Measurements from ENCODE around the gene UBE2J2. TPM values are rescaled to one million over a fixed set of nuclear protein-coding genes. Genes with fewer than 3 reads are reported as not detected.

The UBE2J2 gene
- total RNA-seq, 1 experiment from 2014 or later: 62.1 TPM

- Mint-ChIP-seq H3K36me3 (ENCODE audit: insufficient read depth, unreplicated experiment) (no peaks in the 10 kb centered on the region), H3K4me3 (ENCODE audit: unreplicated experiment) (no peak overlapping the region), H3K9me3 (ENCODE audit: unreplicated experiment) (no peaks in the 10 kb centered on the region), H3K27me3 (ENCODE audit: insufficient read depth, unreplicated experiment) (no peaks in the 10 kb centered on the region), H3K27ac (ENCODE audit: low read depth, unreplicated experiment) (no peak overlapping the region), H3K4me1 (ENCODE audit: insufficient read depth, unreplicated experiment) (no peaks in the 10 kb centered on the region)
- ChIA-PET POLR2A (interaction anchor here (0.6 to 1.5 kb wide), 2 partner anchors 10 to 159 kb away, joined by 3 to 4 read pairs; partner anchors contain the start of gene CCNL2), CTCF (interaction anchor here (0.7 kb wide), 1 partner anchor 57 kb away, joined by 3 read pairs; no protein-coding TSS in a partner anchor)
- no peak for TF ChIP-seq CTCF (IDR thresholded peaks at IDR 0.05; ENCODE audit: unreplicated experiment)
- DNase-seq (ENCODE audit: unreplicated experiment): no peak
- intact Hi-C loops (cut with micrococcal nuclease): no loop called here
- no TSS peak for BruUV-seq (replicated peaks)
Measured at GRCh38 chr1:1240348-1240732, 33.3 kb downstream of the UBE2J2 start.

- no peaks in the 10 kb centered on the region for H3K4me1 Mint-ChIP-seq (ENCODE audit: insufficient read depth, unreplicated experiment)
- ChIA-PET POLR2A (interaction anchor here (0.6 to 1.5 kb wide), 5 partner anchors 9 to 159 kb away, joined by 3 to 6 read pairs (median 5); partner anchors contain the start of gene CCNL2), CTCF (interaction anchor here (0.7 to 0.8 kb wide), 3 partner anchors 11 to 117 kb away, joined by 3 read pairs; no protein-coding TSS in a partner anchor)
- no peaks in the 10 kb centered on the region for H3K27me3 Mint-ChIP-seq (ENCODE audit: insufficient read depth, unreplicated experiment)
- H3K4me3 Mint-ChIP-seq (ENCODE audit: unreplicated experiment): no peak overlapping the region
- H3K27ac Mint-ChIP-seq (ENCODE audit: low read depth, unreplicated experiment): no peak overlapping the region
- H3K36me3 Mint-ChIP-seq (ENCODE audit: insufficient read depth, unreplicated experiment): no peaks in the 10 kb centered on the region
- intact Hi-C loops (cut with micrococcal nuclease): no loop called here
- no peaks in the 10 kb centered on the region for H3K9me3 Mint-ChIP-seq (ENCODE audit: unreplicated experiment)
- TF ChIP-seq CTCF (IDR thresholded peaks at IDR 0.05; ENCODE audit: unreplicated experiment): no peak
- no TSS peak for BruUV-seq (replicated peaks)
- peak; percentile 13 for DNase-seq (ENCODE audit: unreplicated experiment)
Measured at GRCh38 chr1:1239614-1240347, 33.9 kb downstream of the UBE2J2 start.

- Mint-ChIP-seq H3K36me3 (ENCODE audit: insufficient read depth, unreplicated experiment) (peaks cover under 1% of the 10 kb centered on the region), H3K9me3 (ENCODE audit: unreplicated experiment) (no peaks in the 10 kb centered on the region), H3K27ac (ENCODE audit: low read depth, unreplicated experiment) (no peak overlapping the region), H3K4me3 (ENCODE audit: unreplicated experiment) (no peak overlapping the region), H3K27me3 (ENCODE audit: insufficient read depth, unreplicated experiment) (no peaks in the 10 kb centered on the region), H3K4me1 (ENCODE audit: insufficient read depth, unreplicated experiment) (no peaks in the 10 kb centered on the region)
- BruUV-seq (replicated peaks): no TSS peak
- no peak for DNase-seq (ENCODE audit: unreplicated experiment)
- intact Hi-C loops (cut with micrococcal nuclease): no loop called here
- CTCF ChIA-PET: interaction anchor here (0.7 to 0.8 kb wide), 2 partner anchors 12 to 117 kb away, joined by 3 read pairs; no protein-coding TSS in a partner anchor
- TF ChIP-seq CTCF (IDR thresholded peaks at IDR 0.05; ENCODE audit: unreplicated experiment): no peak
- POLR2A ChIA-PET: interaction anchor here (0.8 to 1.2 kb wide), 3 partner anchors 8 to 22 kb away, joined by 5 to 6 read pairs (median 5); no protein-coding TSS in a partner anchor
Measured at GRCh38 chr1:1239227-1239613, 34.4 kb downstream of the UBE2J2 start.

GRCh38 chr1:1238702-1239178 is 34.9 kb downstream of the UBE2J2 start:
- Mint-ChIP-seq H3K4me1 (ENCODE audit: insufficient read depth, unreplicated experiment) (no peaks in the 10 kb centered on the region), H3K36me3 (ENCODE audit: insufficient read depth, unreplicated experiment) (peaks cover 5% of the 10 kb centered on the region), H3K4me3 (ENCODE audit: unreplicated experiment) (no peak overlapping the region), H3K27ac (ENCODE audit: low read depth, unreplicated experiment) (no peak overlapping the region), H3K9me3 (ENCODE audit: unreplicated experiment) (no peaks in the 10 kb centered on the region), H3K27me3 (ENCODE audit: insufficient read depth, unreplicated experiment) (no peaks in the 10 kb centered on the region)
- intact Hi-C loops (cut with micrococcal nuclease): no loop called here
- BruUV-seq (replicated peaks): no TSS peak
- no peak for DNase-seq (ENCODE audit: unreplicated experiment)
- CTCF ChIA-PET: interaction anchor here (0.7 to 1.1 kb wide), 2 partner anchors 12 to 23 kb away, joined by 3 read pairs; no protein-coding TSS in a partner anchor
- POLR2A ChIA-PET: interaction anchor here (1.1 to 1.2 kb wide), 2 partner anchors 12 to 22 kb away, joined by 5 read pairs; no protein-coding TSS in a partner anchor
- no peak for TF ChIP-seq CTCF (IDR thresholded peaks at IDR 0.05; ENCODE audit: unreplicated experiment)

Data from MCF 10A (cell line).